Tibial nerve (tissue), 4 donors: ENCODE results near the gene MED15. TPM values are rescaled to one million over a fixed set of nuclear protein-coding genes. Genes with fewer than 3 reads are reported as not detected.
"Not testable (repeated sequence)": the region's sequence is repeated elsewhere in the genome, so short reads cannot be mapped to it uniquely, and the experiment has no call there.

Source experiments
- DNase-seq, 2 donors: peaks; one replicate each; pipeline ENCODE4 v3.0.0-alpha.2; 2019; ENCODE audit warnings: low spot score in 2 of 2
- H3K27ac ChIP-seq, 4 donors: fragments of 200-600 bp; sonication (generic) in 3 of 4; one replicate each; pipeline ENCODE4 v1.5.1; 2017 to 2019; ENCODE audit warnings: mild to moderate bottlenecking in 1 of 4
- H3K27me3 ChIP-seq, 2 donors: fragments of 200-600 bp; sonication (generic) in 1 of 2; one replicate each; pipeline versions ENCODE4 v1.5.1 to v1.6.0; 2017 to 2019
- H3K36me3 ChIP-seq, 3 donors: fragments of 200-600 bp; sonication (generic); one replicate each; pipeline ENCODE4 v1.5.1; 2018 to 2019
- H3K4me1 ChIP-seq, 4 donors: fragments of 200-600 bp; sonication (generic) in 3 of 4; one replicate each; pipeline ENCODE4 v1.5.1; 2017 to 2019
- H3K4me3 ChIP-seq, 4 donors: fragments of 200-600 bp; sonication (generic) in 3 of 4; one replicate each; pipeline ENCODE4 v1.5.1; 2017 to 2019; ENCODE audit warnings: mild to moderate bottlenecking in 1 of 4, moderate library complexity in 1 of 4
- H3K9me3 ChIP-seq, 4 donors: fragments of 200-600 bp; sonication (generic) in 3 of 4; one replicate each; pipeline ENCODE4 v1.5.1; 2017 to 2019
- CTCF ChIP-seq, 5 experiments: fragments of 200-600 bp in 3 of 5; fragments of 450-650 bp in 2 of 5; sonication (generic) in 3 of 5; IDR thresholded peaks; one replicate each; pipeline ENCODE4 v1.5.1; 2016 to 2019; ENCODE audit warnings: antibody characterized with exemption in 5 of 5, mild to moderate bottlenecking in 3 of 5, moderate library complexity in 2 of 5
- EP300 ChIP-seq, 2 donors: sonication (generic); formaldehyde crosslinking; IDR thresholded peaks; one replicate each; pipeline ENCODE4 v1.6.1; 2017; ENCODE audit warnings: antibody characterized with exemption in 2 of 2, mild to moderate bottlenecking in 1 of 2
- POLR2A ChIP-seq, 2 donors: fragments of 450-650 bp; IDR thresholded peaks; one replicate each; pipeline ENCODE4 v1.6.1; 2017; ENCODE audit warnings: antibody characterized with exemption in 2 of 2, mild to moderate bottlenecking in 2 of 2, moderate library complexity in 2 of 2
- WGBS, 2 donors: methylation state at CpG; one replicate each; pipeline ENCODE4 v1.1.5; 2018; 5-methylcytosine and 5-hydroxymethylcytosine counted together
- total RNA-seq, 4 donors: library from RNA; depleted of rRNA; stranded (reverse); fragments of >200 nt; gene quantifications; one replicate each; pipeline ENCODE4 v1.1.0, GENCODE V29; 2016

Gene MED15
- total RNA-seq, 4 donors from 2014 or later = 49.2 to 147 (median 102) TPM

DNA sequence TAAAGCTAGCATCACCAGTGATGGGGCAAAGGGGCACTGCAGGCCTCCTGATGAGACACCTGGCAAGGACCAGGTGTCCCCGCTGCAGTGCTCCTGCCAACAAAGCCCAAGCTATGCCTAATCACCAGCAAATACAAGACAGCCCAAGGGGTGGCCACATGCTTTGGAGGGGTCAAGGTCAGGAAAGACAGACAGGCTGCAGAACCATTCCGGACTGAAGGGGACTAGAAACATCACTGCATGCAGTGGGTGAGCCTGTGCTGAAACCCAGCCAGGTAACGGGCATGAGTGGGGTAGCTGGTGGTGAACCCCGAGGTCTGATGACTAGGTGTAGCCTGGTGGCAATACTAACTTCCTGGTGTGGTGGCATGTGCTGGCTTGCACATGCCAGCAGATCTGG lies 111.1 kb downstream of the MED15 start:
- no peaks in the 10 kb centered on the region for H3K9me3 ChIP-seq
- no peaks in the 10 kb centered on the region for H3K27me3 ChIP-seq
- H3K27ac ChIP-seq = no peak overlapping the region
- H3K4me1 ChIP-seq = no peaks in the 10 kb centered on the region
- WGBS, 2 donors = 80 to 85% methylated on average over 4 of the region's 4 CpGs
- no peak for DNase-seq
- no peaks in the 10 kb centered on the region for H3K36me3 ChIP-seq
- TF ChIP-seq CTCF (IDR thresholded peaks at IDR 0.05) (no peak), POLR2A (IDR thresholded peaks at IDR 0.05) (no peak), EP300 (IDR thresholded peaks at IDR 0.05) (no peak)
- no peak overlapping the region for H3K4me3 ChIP-seq

- Histone ChIP-seq H3K27ac (no peak overlapping the region), H3K4me3 (no peak overlapping the region), H3K4me1 (no peaks in the 10 kb centered on the region), H3K36me3 (no peaks in the 10 kb centered on the region), H3K9me3 (no peaks in the 10 kb centered on the region), H3K27me3 (no peaks in the 10 kb centered on the region)
- TF ChIP-seq CTCF (IDR thresholded peaks at IDR 0.05) (no peak), EP300 (IDR thresholded peaks at IDR 0.05) (no peak)
- 86 to 87% methylated on average over 8 of the region's 8 CpGs for WGBS, 2 donors
- DNase-seq = no peak
These were observed 111.9 kb downstream of the MED15 start for GRCh38 chr22:20619045-20619892.

GRCh38 chr22:20619893-20620194 lies 112.4 kb downstream of the MED15 start:
- H3K4me3 ChIP-seq, H3K36me3 ChIP-seq, H3K27me3 ChIP-seq, H3K27ac ChIP-seq, H3K9me3 ChIP-seq, H3K4me1 ChIP-seq, DNase-seq: not testable (repeated sequence)
- WGBS, 2 donors = 89 to 100% methylated on average over 1 of the region's 1 CpG

GRCh38 chr22:20621162-20621561 lies 113.8 kb downstream of the MED15 start:
- no peak for TF ChIP-seq POLR2A (IDR thresholded peaks at IDR 0.05)
- no peak for TF ChIP-seq CTCF (IDR thresholded peaks at IDR 0.05)
- H3K27ac ChIP-seq = no peak overlapping the region
- no peak overlapping the region for H3K4me3 ChIP-seq
- no peak for DNase-seq
- no peaks in the 10 kb centered on the region for H3K4me1 ChIP-seq
- H3K36me3 ChIP-seq = no peaks in the 10 kb centered on the region
- WGBS, 2 donors = 67 to 86% methylated on average over 1 of the region's 1 CpG
- H3K27me3 ChIP-seq = no peaks in the 10 kb centered on the region
- no peaks in the 10 kb centered on the region for H3K9me3 ChIP-seq

- DNase-seq = no peak
- TF ChIP-seq CTCF (IDR thresholded peaks at IDR 0.05) = no peak
- TF ChIP-seq EP300 (IDR thresholded peaks at IDR 0.05) = no peak
- no peak for TF ChIP-seq POLR2A (IDR thresholded peaks at IDR 0.05)
- 76 to 81% methylated on average over 11 to 13 of the region's 13 CpGs for WGBS, 2 donors
- H3K36me3 ChIP-seq = no peaks in the 10 kb centered on the region
- no peaks in the 10 kb centered on the region for H3K9me3 ChIP-seq
- no peaks in the 10 kb centered on the region for H3K4me1 ChIP-seq
- H3K27me3 ChIP-seq = no peaks in the 10 kb centered on the region
- H3K27ac ChIP-seq = no peak overlapping the region
- H3K4me3 ChIP-seq = no peak overlapping the region
These were observed 115.4 kb downstream of the MED15 start for GRCh38 chr22:20622650-20623339.
